Activated CD8-positive, alpha-beta memory T cell treated with anti-CD3 and anti-CD28 coated beads, Interleukin-2, amount 50 U/mL, for 24 hours (primary cell): ENCODE data around the gene CEP164.
"Not testable (repeated sequence)": the region's sequence is repeated elsewhere in the genome, so short reads cannot be mapped to it uniquely, and the experiment has no call there.

Experiments used
- DNase-seq: peaks from one replicate; pipeline ENCODE4 v3.0.0-alpha.2; 2020; ENCODE audit errors: extremely low read depth

The CEP164 gene

GRCh38 chr11:117441146-117441975 is 113.7 kb downstream of the CEP164 start:
- no peak for DNase-seq

GRCh38 chr11:117442049-117442868 is 114.6 kb downstream of the CEP164 start:
- no peak for DNase-seq

- no peak for DNase-seq
These were observed 115.2 kb downstream of the CEP164 start for GRCh38 chr11:117442869-117443239.

GRCh38 chr11:117443266-117444186 is 115.9 kb downstream of the CEP164 start:
- no peak for DNase-seq

- DNase-seq: no peak
These were observed 116.6 kb downstream of the CEP164 start for GRCh38 chr11:117444256-117444655.

- DNase-seq: no peak
These were observed 117.3 kb downstream of the CEP164 start for GRCh38 chr11:117444711-117445658.

- DNase-seq: no peak
These were observed 121.5 kb downstream of the CEP164 start for GRCh38 chr11:117449111-117449693.

- no peak for DNase-seq
These were observed 126.4 kb downstream of the CEP164 start for GRCh38 chr11:117453886-117454563.

- no peak for DNase-seq
These were observed 126.9 kb downstream of the CEP164 start for GRCh38 chr11:117454564-117454917.

- no peak for DNase-seq
These were observed 128.5 kb downstream of the CEP164 start for GRCh38 chr11:117456027-117456720.

- DNase-seq: not testable (repeated sequence)
These were observed 129.0 kb downstream of the CEP164 start for GRCh38 chr11:117456721-117457029.

- DNase-seq: no peak
These were observed 129.6 kb downstream of the CEP164 start for GRCh38 chr11:117457031-117457785.

GRCh38 chr11:117457835-117458234 is 130.2 kb downstream of the CEP164 start:
- no peak for DNase-seq

- DNase-seq: no peak
These were observed 130.8 kb downstream of the CEP164 start for GRCh38 chr11:117458275-117459122.

GRCh38 chr11:117459123-117459978 is 131.7 kb downstream of the CEP164 start:
- no peak for DNase-seq

GRCh38 chr11:117459979-117460300 is 132.3 kb downstream of the CEP164 start:
- no peak for DNase-seq
